GM12874 (cell line): ENCODE data around the gene FARSB.
A peak's percentile ranks its signal among the peaks of the same experiment; 100 is the strongest.

Source experiments
- CTCF ChIP-seq: IDR thresholded peaks from 2 replicates; pipeline ENCODE4 v1.5.1; 2011; ENCODE audit warnings: low read depth, mild to moderate bottlenecking, control low read depth, low read length, moderate library complexity; ENCODE audit not compliant: insufficient read depth

FARSB gene

GRCh38 chr2:222690564-222691200 is 34.8 kb upstream of the FARSB start:
- peak; percentile 97 for TF ChIP-seq CTCF

- no peak for TF ChIP-seq CTCF
Measured at GRCh38 chr2:222689322-222689721, 33.4 kb upstream of the FARSB start.

- TF ChIP-seq CTCF, result no peak
Measured at GRCh38 chr2:222688917-222689316, 33.0 kb upstream of the FARSB start.

GRCh38 chr2:222686086-222686750 is 30.3 kb upstream of the FARSB start:
- no peak for TF ChIP-seq CTCF

GRCh38 chr2:222683805-222684204 is 27.9 kb upstream of the FARSB start:
- TF ChIP-seq CTCF, result no peak

- TF ChIP-seq CTCF, result no peak
Measured at GRCh38 chr2:222677981-222678380, 22.1 kb upstream of the FARSB start.

GRCh38 chr2:222673883-222674282 is 18.0 kb upstream of the FARSB start:
- TF ChIP-seq CTCF, result no peak
